Caco-2 (cell line): Measurements from ENCODE around the gene HHIPL1. TPM values are rescaled to one million over a fixed set of nuclear protein-coding genes. Genes with fewer than 3 reads are reported as not detected.
A peak's percentile ranks its signal among the peaks of the same experiment; 100 is the strongest.

Experiments
- BruUV-seq: library from RNA; stranded (reverse); fragments of 400-500 nt; replicated peaks from 2 replicates; lab custom pipeline; 2021; lab: Mats Ljungman, UMichigan
- CTCF ChIA-PET: fragments of 300-600 bp; sonication (Branson Sonifier 250); formaldehyde crosslinking; loops from one replicate; lab custom pipeline; 2022; ENCODE audit warnings: antibody characterized with exemption; lab: Charles Lee
- POLR2A ChIA-PET: fragments of 300-600 bp; sonication (Branson Sonifier 250); formaldehyde crosslinking; loops from one replicate; lab custom pipeline; 2022; ENCODE audit warnings: antibody characterized with exemption; lab: Charles Lee
- DNase-seq, 2 experiments: peaks; one replicate each; pipeline versions ENCODE4 v3.0.0 to v3.0.0-alpha.2; 2020 to 2022
- H3K27me3 ChIP-seq: replicated peaks from 2 replicates; pipeline ENCODE4 v1.6.0; 2011; ENCODE audit warnings: low read length; ENCODE audit not compliant: control insufficient read depth, insufficient read depth
- H3K36me3 ChIP-seq: 2 replicates; pipeline ENCODE4 v1.5.1; 2011; ENCODE audit warnings: low read length; ENCODE audit not compliant: control insufficient read depth, insufficient read depth
- H3K4me1 ChIP-seq: fragments of 250-450 bp; sonication (Bioruptor Pico); 2 replicates; pipeline ENCODE4 v1.5.1; 2020; ENCODE audit warnings: mild to moderate bottlenecking
- H3K4me3 ChIP-seq: 2 replicates; pipeline ENCODE4 v1.5.1; 2011; ENCODE audit warnings: low read depth, mild to moderate bottlenecking, control low read depth, low read length
- H3K9me3 ChIP-seq: fragments of 250-450 bp; sonication (Bioruptor Pico); 2 replicates; pipeline ENCODE4 v1.5.1; 2020; ENCODE audit warnings: mild to moderate bottlenecking, moderate library complexity
- H3K27ac Mint-ChIP-seq: one replicate; pipeline ENCODE4 v1.8.0; 2022; ENCODE audit warnings: mixed read lengths; ENCODE audit not compliant: unreplicated experiment
- H3K27me3 Mint-ChIP-seq: one replicate; pipeline ENCODE4 v1.8.0; 2022; ENCODE audit warnings: mixed read lengths; ENCODE audit not compliant: insufficient read depth, unreplicated experiment
- H3K36me3 Mint-ChIP-seq: one replicate; pipeline ENCODE4 v1.8.0; 2022; ENCODE audit warnings: mild to moderate bottlenecking, mixed read lengths; ENCODE audit not compliant: insufficient read depth, unreplicated experiment
- H3K4me1 Mint-ChIP-seq: one replicate; pipeline ENCODE4 v1.8.0; 2022; ENCODE audit warnings: low read depth, mixed read lengths; ENCODE audit not compliant: unreplicated experiment
- H3K4me3 Mint-ChIP-seq: one replicate; pipeline ENCODE4 v1.8.0; 2022; ENCODE audit warnings: mild to moderate bottlenecking, moderate library complexity, mixed read lengths; ENCODE audit not compliant: unreplicated experiment
- H3K9me3 Mint-ChIP-seq: one replicate; pipeline ENCODE4 v1.8.0; 2022; ENCODE audit warnings: mixed read lengths; ENCODE audit not compliant: unreplicated experiment
- CTCF ChIP-seq, 2 experiments: fragments of 200-600 bp in 1 of 2; IDR thresholded peaks; 1 replicate in 1 of 2; 2 replicates in 1 of 2; pipeline versions ENCODE4 v1.5.1 to v1.8.0; 2011 to 2022; ENCODE audit warnings: antibody characterized with exemption in 1 of 2, control low read depth in 1 of 2, inconsistent platforms in 1 of 2, low read depth in 1 of 2, low read length in 1 of 2, mild to moderate bottlenecking in 1 of 2, moderate library complexity in 1 of 2; ENCODE audit not compliant: insufficient read depth in 1 of 2, severe bottlenecking in 1 of 2, unreplicated experiment in 1 of 2
- intact Hi-C: fragments of 100-400 bp; cut with micrococcal nuclease; formaldehyde crosslinking; loops from one replicate; pipeline ENCODE4 v1.10.0; 2022; ENCODE audit not compliant: unreplicated experiment
- total RNA-seq: library from RNA; stranded (reverse); gene quantifications from 2 replicates; pipeline ENCODE4 v1.2.3, GENCODE V29; 2022

HHIPL1 gene
- total RNA-seq, 1 experiment from 2014 or later = 2.9 TPM

GRCh38 chr14:99596772-99597171 lies 48.2 kb upstream of the HHIPL1 start:
- Mint-ChIP-seq H3K27me3 (no peaks in the 10 kb centered on the region), H3K36me3 (peaks cover 7% of the 10 kb centered on the region), H3K9me3 (no peaks in the 10 kb centered on the region), H3K4me3 (no peak overlapping the region), H3K27ac (peak overlapping the region; percentile 85), H3K4me1 (peaks cover 65% of the 10 kb centered on the region)
- TF ChIP-seq CTCF (IDR thresholded peaks at IDR 0.05; ENCODE audit: insufficient read depth in 1 of 2, low read depth in 1 of 2, low read length in 1 of 2, severe bottlenecking in 1 of 2, unreplicated experiment in 1 of 2) = no peak
- DNase-seq = peak in 1 of 2 experiments; percentile 30
- intact Hi-C loops = loop anchor here (1.0 kb wide), 1 partner anchor 16 kb away; no protein-coding TSS in a partner anchor
- no peaks in the 10 kb centered on the region for H3K27me3 ChIP-seq
- no peaks in the 10 kb centered on the region for H3K9me3 ChIP-seq
- ChIA-PET POLR2A (no interaction called here), CTCF (interaction anchor here (0.7 kb wide), 1 partner anchor 23 kb away, joined by 3 read pairs; no protein-coding TSS in a partner anchor)
- BruUV-seq = no TSS peak
- H3K36me3 ChIP-seq = no peaks in the 10 kb centered on the region
- peaks cover 59% of the 10 kb centered on the region for H3K4me1 ChIP-seq
- no peak overlapping the region for H3K4me3 ChIP-seq

- peak overlapping the region; percentile 85 for H3K27ac Mint-ChIP-seq
- H3K4me3 ChIP-seq = no peak overlapping the region
- CTCF ChIA-PET = no interaction called here
Observed at GRCh38 chr14:99597911-99598600, 46.9 kb upstream of the HHIPL1 start.

DNA sequence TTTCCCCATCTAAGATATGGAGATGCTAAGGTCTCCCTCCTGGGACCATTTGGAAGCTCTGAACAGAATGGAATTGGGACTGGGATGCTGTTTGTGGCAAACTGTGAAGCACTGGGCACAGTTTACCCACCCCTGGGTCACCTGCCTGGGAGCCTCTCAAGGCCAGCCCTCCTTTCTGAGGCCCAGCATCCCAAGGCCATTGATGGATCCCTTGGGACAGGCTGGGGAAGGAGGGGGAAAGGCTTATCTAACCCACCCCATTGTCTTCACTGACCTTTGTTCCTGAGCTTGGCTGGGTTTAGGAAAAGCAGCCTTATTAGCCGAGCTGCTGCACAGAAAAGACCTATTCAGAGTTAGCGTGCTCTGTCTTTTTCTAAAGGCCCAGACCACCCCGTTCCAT lies 46.2 kb upstream of the HHIPL1 start:
- POLR2A ChIA-PET = interaction anchor here (0.6 kb wide), 1 partner anchor 19 kb away, joined by 3 read pairs; no protein-coding TSS in a partner anchor
- BruUV-seq = no TSS peak

More at GRCh38 chr14:99597911-99598600, 46.9 kb upstream of the HHIPL1 start:
- Mint-ChIP-seq H3K36me3 (peaks cover 7% of the 10 kb centered on the region), H3K27me3 (no peaks in the 10 kb centered on the region), H3K4me1 (peaks cover 54% of the 10 kb centered on the region), H3K9me3 (no peaks in the 10 kb centered on the region), H3K4me3 (no peak overlapping the region)
- intact Hi-C loops = no loop called here
- H3K9me3 ChIP-seq = no peaks in the 10 kb centered on the region
- H3K36me3 ChIP-seq = no peaks in the 10 kb centered on the region
- BruUV-seq = no TSS peak
- DNase-seq = no peak
- no peak for TF ChIP-seq CTCF (IDR thresholded peaks at IDR 0.05; ENCODE audit: insufficient read depth in 1 of 2, low read depth in 1 of 2, low read length in 1 of 2, severe bottlenecking in 1 of 2, unreplicated experiment in 1 of 2)
- H3K4me1 ChIP-seq = peaks cover 59% of the 10 kb centered on the region
- H3K27me3 ChIP-seq = no peaks in the 10 kb centered on the region
- POLR2A ChIA-PET = interaction anchor here (0.6 kb wide), 1 partner anchor 18 kb away, joined by 3 read pairs; no protein-coding TSS in a partner anchor

More for the DNA sequence above, 46.2 kb upstream of the HHIPL1 start:
- Histone ChIP-seq H3K9me3 (no peaks in the 10 kb centered on the region), H3K4me1 (peaks cover 59% of the 10 kb centered on the region), H3K4me3 (no peak overlapping the region), H3K27me3 (no peaks in the 10 kb centered on the region), H3K36me3 (no peaks in the 10 kb centered on the region)
- Mint-ChIP-seq H3K4me1 (peaks cover 54% of the 10 kb centered on the region), H3K27ac (peak overlapping the region; percentile 66), H3K9me3 (no peaks in the 10 kb centered on the region), H3K4me3 (peak overlapping the region; percentile 54), H3K27me3 (no peaks in the 10 kb centered on the region), H3K36me3 (peaks cover 7% of the 10 kb centered on the region)
- DNase-seq = peak; percentile 27 to 53
- TF ChIP-seq CTCF (IDR thresholded peaks at IDR 0.05; ENCODE audit: insufficient read depth in 1 of 2, low read depth in 1 of 2, low read length in 1 of 2, severe bottlenecking in 1 of 2, unreplicated experiment in 1 of 2) = no peak
- CTCF ChIA-PET = interaction anchor here (0.7 kb wide), 1 partner anchor 26 kb away, joined by 3 read pairs; no protein-coding TSS in a partner anchor
- intact Hi-C loops = no loop called here
